Measurements from ENCODE around the gene SMARCD2.
"Not testable (repeated sequence)": the region's sequence is repeated elsewhere in the genome, so short reads cannot be mapped to it uniquely, and the experiment has no call there.

- not testable (repeated sequence) for TF ChIP-seq CTCF, POLR2A (IDR thresholded peaks at IDR 0.05)
Observed at GRCh38 chr17:63869491-63870291, 27.2 kb upstream of the SMARCD2 start.
